GM19467 (cell line): ENCODE measurements around the gene REPIN1.

Experiments used
- ATAC-seq: cut with Tn5 transposase; IDR thresholded peaks from one replicate; pipeline ENCODE4 v1.9.1; 2021; ENCODE audit warnings: mild to moderate bottlenecking, moderate library complexity; ENCODE audit not compliant: unreplicated experiment

Gene REPIN1

DNA sequence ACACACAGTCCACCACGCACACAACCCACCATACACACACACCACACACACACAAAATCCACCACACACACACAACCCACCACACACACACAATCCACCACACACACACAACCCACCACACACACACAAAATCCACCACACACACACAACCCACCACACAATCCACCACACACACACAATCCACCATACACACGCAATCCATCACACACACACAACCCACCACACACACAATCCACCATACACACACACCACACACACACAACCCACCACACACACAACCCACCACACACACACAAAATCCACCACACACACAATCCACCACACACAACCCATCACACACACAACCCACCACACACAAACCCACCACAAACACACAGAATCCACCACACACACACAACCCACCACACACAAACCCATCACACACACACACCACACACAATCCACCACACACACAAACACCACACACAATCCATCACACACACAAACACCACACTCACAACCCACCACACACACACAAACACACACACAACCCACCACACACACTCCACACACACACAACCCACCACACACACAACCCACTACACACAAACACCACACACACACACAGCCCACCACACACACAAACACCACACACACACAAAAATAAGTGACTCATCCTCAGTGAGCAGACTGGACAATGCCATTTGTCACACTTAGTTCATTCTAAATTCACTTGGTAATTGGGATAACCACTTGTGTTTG, 8.8 kb upstream of the REPIN1 start:
- no peak for ATAC-seq

DNA sequence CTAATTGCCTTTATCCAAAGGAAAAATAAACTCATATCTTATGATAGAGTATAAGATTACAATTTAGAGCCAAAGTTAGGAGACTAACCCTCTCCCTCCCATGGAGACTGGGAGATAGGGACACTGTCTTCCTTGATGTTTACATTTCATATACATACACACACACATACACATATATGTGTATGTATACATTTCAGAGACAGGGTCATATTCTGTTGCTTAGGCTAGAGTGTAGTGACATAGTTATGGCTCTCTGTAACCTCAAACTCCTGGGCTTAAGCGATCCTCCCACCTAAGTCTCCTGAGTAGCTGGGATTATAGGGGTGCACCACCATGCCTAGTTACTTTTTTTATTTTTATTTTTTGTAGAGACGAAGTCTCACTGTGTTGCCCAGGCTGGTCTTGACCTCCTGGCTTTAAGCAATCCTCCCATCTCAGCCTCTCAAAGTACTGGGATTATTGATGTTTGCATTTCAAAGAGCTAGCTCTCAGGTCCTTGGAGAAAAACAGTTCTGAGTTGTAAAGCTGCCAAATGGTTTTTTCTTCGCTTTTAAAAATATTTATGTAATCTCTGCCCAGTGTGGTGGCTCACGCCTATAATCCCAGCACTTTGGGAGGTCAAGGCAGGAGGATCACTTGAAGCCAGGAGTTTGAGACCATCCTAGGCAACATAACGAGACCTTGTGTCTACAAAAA, 8.1 kb upstream of the REPIN1 start:
- ATAC-seq = no peak

DNA sequence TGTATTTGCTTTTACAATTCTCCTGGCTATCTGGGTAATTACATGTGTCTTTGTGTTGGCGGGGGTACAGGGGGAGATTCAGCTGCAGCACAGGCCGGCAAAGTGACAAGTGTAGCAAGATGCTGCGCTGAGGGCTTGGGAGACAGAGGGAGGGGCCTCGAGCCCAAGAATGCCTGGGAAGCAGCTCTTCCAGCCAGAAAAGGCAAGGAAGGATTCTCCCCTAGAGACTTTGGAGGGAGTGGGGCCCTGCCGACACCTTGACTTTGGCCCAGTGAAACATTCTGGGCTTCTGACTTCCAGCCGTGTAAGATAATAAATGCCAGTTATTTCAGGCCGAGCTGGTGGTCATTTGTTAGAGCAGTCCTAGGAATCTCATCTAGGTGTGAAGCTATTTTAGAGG, 7.2 kb upstream of the REPIN1 start:
- ATAC-seq = no peak

DNA sequence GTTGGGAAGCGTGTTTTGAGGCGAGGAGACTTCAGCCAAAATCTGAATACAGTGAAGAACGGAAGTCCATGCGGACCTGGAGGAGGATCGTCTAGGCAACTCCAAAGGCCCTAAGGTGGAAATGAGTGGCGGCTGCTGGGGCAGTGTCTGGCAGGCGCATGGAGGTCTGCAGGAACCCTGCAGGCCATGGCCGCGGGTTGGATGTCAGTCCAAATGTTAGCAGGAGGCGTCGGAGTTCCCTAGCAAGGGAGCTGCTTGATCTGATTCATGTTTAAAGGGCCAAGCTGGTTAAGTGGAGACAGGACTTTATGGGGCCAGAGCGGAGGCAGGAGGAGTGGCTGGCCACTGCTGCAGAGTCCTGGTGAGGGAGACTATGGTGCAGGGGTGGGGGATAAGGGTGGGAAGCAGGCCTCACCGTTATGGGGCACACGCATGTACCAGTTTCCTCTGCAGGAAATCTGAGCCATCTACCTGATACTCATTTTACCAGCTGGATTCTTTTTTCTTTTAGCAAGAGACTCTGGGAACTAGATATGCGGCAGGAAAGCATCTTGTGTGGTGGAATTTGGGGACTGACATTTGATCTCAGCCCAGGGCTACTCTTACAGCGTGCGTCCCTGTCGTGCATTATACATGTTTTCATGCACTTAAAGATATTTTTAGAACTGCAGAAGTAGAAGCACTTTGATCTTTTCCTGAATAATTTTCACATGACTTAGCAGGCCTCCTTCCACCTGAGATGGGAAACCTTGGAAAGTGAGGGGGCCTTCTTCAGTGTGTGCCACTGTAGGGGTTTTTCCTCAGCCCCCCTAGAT, 6.6 kb upstream of the REPIN1 start:
- ATAC-seq = no peak

DNA sequence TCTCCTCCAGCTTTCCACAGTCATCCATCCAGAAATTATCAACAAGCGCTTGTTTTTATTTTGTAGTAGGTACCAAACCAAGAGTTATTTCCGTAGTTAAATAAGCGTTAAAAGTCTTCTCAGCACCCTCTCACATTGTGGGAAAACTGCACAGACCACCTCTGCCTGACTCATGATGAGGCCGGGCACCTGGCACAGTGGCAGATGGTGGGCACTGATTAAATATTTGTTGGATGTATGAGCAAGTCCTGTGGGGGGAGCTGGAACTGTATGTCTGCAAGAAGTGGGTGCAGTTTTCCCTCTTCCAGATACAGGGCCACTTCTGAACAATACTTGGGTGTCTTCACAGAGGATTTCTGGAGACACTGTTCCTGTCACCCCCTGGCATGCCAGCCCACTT, 5.3 kb upstream of the REPIN1 start:
- ATAC-seq = no peak

DNA sequence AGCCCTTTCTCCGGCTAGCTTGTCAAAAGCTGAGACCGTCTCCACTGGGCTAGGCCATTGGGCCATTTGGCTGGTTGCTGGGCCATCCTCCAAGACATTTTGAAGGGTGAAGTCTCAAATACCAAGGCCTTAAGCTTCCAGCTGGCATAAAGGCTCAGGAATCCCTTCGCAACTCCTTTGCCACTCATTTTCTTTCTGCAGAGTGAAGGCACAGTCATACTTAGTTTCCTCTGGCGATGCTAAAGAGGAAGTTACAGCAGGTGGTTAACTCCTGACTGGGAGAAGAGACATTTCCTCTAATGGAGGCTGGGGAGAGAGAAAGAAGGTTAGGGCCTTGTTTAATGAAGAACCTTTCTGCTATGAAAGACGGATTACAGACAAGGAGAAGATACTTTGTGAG, 4.8 kb upstream of the REPIN1 start:
- no peak for ATAC-seq

DNA sequence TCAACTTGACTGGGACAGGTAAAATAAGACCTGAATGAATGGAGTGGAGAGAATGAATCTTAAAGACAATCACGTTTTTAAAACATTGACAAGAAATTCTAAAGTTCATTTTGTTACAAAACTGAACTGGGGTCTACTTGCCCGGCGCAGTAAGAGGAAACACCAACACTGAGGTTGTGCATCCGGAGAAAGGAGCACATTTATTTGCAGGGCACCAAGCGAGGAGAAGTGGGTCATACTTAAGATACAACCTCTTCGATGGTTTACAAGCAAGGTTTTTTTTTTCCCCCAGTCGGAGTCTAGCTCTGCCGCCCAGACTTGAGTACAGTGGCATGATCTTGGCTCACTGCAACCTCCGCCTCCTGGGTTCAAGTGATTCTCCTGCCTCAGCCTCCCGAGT, 3.4 kb upstream of the REPIN1 start:
- ATAC-seq = no peak

DNA sequence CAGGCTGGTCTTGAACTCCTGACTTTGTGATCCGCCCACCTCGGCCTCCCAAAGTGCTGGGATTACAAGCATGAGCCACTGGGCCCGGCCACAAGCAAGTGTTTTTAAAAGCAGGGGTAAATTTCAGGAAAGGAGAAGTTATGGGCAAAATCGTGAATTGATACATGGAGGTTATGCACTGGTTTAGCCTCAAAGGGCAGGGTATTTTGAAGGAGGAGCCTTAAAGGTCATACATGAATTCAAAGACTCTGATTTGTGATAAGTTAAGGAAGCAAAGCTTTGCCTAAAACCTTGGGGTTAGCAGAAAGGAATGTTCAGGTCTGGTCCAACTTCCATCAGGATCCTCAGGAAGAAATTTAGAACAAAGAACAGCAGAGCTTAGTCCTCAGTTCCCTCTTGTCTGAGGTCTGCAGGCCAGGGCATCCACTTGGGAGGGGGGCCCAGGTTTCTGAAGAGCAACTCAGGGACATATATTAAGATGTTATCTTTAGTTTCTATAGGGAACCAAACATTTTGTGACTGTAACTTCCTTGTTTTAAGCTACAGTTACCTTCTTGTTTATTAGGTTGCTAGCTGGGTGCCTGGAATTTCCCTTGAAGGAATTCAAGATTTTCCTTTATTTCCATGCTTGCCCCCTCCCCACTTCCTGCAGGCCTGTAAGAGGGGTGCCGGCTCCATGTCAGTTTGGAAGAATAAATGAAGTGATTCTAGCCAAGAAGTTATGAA, 2.8 kb upstream of the REPIN1 start:
- no peak for ATAC-seq

DNA sequence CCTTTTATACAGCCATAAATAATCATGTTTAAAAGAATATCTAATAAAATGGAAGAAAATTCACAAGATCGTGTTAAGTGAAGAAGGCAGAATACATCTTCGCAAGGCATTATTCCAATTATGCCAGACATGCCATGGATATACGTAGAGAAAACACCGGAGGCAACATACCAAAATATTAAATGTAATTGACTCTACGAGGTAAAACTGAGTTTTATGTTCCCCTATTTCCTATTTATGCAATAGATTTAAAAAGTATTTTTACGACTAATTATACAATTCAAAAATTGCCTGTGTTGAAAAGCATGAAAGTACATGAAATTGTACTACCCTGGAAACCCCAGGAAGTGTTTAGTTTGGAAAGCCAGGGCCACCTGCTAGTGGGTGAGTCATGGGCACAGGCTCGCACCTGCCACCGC, 936 bp upstream of the REPIN1 start:
- no peak for ATAC-seq

DNA sequence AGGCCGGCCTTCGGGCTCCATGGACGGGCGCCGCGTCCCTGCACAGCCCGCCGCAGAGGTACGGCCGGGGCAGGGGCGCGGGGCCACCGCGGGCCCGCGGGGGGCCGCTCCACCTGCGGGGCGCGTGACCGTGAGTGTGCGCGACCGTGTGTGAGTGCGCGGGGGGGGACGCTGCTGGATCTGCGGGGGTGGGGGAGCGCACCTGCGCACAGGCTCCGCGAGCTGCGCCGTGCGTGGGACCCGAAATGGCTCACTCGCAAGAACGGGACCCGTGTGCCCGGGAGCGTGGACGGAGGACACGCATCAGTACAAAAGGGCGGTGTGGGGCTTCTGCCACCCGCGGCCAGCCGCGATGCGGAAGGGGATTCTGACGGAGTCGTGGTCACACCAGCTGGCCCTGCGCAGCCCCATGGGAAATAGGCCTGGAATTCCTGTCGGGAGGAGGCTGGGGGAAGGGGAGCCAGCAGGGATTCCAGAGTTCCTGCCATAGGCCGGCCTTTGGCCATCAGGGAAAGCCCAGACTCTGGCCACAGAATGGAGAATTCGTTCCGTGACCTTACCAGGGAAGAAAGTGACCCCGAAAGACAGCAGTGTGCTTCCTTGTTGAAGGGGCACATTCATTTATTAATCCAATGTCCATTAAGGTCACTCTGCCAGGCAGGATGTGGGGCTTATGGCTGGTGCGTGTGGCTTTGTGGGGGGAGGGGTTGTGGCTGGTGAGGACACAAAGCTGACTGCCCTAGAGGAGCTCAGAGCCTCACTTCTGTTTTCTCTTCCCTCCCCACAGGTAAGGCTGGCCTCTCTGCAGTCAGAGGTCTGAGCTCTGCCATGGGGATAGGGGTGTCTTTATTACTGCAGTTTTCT, 494 bp downstream of the REPIN1 start:
- peak; percentile 15 for ATAC-seq

DNA sequence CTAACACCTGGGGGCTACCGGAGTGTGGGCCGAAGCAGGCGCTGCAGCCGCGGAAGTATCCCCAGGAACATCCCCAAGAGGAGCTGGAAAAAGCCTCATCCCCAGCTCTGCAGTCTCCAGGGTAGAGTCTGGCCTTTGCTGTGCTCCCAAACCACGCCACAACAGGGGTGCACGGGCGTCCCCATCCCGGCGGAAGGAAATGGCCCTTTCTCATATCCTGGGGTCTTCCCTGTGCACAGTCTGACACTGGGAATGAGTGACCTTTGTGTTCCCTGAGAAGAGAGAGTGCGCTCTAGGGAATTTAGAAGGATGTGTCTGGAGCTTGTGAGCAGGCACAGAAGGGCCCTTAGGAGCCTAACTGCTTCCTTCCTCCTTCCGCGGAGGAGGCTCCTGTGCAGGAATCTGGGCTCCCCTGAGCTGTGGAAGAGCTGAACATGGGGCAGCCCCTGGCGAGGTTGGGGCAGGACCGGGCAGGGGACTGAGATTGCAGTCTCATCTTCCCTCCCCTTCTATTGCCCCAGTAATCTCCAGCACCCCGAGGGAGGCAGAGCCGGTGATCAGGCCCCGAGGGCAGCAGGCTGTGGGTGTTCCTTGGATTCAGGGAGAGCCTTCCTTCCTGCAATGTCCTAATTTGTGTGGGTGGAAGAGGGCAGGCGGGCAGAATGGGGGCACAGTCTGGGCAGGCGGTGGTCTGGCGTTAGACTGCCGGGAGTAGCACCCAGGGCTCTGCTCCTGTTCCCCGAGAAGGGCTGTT, 1.3 kb downstream of the REPIN1 start:
- ATAC-seq = no peak

DNA sequence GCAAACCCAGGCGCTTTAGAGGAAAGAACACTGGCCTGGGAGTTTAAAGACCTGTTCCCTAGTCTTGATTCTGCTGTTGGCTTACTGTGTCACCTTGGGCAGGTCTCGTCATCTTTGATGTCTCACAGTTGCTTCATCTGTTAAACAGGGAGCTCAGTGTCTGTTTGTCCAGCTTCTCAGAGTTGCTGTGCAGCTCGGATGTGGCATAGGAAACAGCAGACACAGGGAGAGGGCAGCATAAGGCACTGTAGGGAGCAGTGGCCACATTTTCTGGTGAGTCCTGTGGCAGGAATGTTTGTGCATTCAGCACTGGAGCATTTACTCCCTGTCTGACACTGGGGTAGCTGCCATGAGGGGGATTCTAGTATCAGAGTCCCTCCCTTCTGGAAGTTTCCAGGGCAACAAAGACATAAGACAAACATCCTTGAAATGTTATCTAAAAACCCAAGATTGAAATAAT, 2.0 kb downstream of the REPIN1 start:
- ATAC-seq = no peak

DNA sequence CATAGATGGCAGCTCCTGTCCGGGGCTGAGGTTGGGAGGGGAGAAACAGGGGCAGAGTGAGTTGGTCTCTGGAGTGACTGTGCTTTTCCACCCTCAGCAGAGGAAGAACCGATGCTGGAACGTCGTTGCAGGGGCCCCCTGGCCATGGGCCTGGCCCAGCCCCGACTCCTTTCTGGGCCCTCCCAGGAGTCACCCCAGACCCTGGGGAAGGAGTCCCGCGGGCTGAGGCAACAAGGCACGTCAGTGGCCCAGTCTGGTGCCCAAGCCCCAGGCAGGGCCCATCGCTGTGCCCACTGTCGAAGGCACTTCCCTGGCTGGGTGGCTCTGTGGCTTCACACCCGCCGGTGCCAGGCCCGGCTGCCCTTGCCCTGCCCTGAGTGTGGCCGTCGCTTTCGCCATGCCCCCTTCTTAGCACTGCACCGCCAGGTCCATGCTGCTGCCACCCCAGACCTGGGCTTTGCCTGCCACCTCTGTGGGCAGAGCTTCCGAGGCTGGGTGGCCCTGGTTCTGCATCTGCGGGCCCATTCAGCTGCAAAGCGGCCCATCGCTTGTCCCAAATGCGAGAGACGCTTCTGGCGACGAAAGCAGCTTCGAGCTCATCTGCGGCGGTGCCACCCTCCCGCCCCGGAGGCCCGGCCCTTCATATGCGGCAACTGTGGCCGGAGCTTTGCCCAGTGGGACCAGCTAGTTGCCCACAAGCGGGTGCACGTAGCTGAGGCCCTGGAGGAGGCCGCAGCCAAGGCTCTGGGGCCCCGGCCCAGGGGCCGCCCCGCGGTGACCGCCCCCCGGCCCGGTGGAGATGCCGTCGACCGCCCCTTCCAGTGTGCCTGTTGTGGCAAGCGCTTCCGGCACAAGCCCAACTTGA, 2.7 kb downstream of the REPIN1 start:
- ATAC-seq = no peak

DNA sequence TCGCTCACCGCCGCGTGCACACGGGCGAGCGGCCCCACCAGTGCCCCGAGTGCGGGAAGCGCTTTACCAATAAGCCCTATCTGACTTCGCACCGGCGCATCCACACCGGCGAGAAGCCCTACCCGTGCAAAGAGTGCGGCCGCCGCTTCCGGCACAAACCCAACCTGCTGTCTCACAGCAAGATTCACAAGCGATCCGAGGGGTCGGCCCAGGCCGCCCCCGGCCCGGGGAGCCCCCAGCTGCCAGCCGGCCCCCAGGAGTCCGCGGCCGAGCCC, 3.3 kb downstream of the REPIN1 start:
- ATAC-seq = no peak

DNA sequence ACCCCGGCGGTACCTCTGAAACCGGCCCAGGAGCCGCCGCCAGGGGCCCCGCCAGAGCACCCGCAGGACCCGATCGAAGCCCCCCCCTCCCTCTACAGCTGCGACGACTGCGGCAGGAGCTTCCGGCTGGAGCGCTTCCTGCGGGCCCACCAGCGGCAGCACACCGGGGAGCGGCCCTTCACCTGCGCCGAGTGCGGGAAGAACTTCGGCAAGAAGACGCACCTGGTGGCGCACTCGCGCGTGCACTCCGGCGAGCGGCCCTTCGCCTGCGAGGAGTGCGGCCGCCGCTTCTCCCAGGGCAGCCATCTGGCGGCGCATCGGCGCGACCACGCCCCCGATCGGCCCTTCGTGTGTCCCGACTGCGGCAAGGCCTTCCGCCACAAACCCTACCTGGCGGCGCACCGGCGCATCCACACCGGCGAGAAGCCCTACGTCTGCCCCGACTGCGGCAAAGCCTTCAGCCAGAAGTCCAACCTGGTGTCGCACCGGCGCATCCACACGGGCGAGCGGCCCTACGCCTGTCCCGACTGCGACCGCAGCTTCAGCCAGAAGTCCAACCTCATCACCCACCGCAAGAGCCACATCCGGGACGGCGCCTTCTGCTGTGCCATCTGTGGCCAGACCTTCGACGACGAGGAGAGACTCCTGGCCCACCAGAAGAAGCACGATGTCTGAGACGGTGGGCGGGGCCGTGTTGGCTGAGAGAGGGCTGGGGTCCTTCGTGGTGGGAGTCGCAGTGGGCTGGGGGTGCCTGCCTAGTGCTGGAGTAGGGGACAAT, 3.8 kb downstream of the REPIN1 start:
- ATAC-seq = no peak

DNA sequence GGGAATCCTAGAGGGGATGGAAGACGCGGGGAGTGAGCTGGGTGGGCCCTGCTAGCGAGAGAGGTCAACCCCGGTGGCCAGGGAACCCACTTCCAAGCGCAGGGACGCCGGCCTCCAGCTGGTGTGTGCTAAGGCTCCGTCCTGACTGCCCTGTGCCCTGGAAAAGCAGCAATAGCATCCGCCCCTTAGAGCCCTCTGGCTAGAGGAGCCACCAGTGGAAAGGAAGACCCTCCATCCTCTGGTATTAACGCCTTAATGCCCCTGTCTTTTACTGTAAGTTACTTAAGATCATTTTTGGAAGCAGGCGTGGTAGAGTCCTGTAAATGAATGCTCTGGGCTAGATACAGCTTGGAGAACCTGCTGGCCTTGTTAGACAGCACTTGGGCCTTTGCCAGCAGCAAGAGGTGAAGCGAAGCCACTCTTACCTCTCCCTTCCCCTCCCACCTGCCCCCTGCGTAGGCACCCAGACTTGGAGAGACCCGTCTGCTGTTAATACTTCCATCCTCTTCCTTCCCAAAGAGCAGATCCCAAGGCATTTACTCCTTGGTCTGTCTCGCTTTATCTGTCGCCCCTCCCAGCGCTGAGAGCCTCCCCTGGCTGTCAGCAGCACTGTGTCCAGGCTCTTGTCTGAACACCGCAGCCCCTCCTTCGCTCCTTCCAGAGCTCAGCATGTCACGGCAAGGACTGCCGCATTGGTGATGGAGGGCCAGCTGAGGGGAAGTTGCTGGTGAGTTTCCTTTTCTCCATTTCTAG, 4.6 kb downstream of the REPIN1 start:
- ATAC-seq = no peak

DNA sequence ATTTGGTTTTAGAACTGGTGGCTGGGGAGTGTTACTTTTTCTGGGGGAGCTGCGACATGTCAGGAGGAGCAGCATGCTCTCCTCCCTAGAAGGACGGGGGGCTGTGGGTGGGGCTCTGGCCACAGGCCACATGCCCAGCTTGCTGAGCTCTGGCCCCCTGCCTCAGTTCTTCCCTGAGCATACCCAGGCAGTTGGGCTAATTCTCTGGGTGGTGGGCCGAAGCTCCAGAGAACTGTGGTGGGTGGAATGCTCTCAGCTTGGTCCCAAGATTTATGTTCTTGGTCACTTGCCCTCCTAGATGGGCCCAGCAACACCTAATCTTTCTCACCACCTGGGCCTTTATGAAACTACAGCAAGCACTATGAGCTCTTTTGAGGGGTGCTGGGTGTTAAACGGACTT, 5.4 kb downstream of the REPIN1 start:
- no peak for ATAC-seq
